Measurements from ENCODE around the gene IGF2BP2. TPM values are rescaled to one million over a fixed set of nuclear protein-coding genes. Genes with fewer than 3 reads are reported as not detected.
"Not testable (repeated sequence)": the region's sequence is repeated elsewhere in the genome, so short reads cannot be mapped to it uniquely, and the experiment has no call there.

IGF2BP2 gene
- total RNA-seq, 2 donors from 2014 or later: 0.99 to 8.8 TPM

DNA sequence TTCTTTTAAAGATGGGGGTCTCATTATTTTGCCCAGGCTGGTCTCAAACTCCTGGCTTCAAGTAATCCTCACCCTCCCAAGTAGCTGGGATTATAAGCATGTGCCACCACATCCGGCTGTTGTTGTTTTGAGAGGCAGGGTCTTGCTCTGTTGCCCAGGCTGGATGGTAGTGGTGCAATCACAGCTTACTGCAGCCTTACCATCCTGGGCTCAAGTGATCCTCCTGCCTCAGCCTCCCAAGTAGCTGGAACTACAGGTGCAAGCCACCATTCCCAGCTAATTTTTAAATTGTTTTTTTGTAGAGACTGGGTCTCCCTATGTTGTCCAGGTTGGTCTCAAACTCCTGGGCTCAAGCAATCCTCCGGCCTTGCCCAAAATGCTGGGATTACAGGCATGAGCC, 133.2 kb downstream of the IGF2BP2 start:
- ATAC-seq (no peak), DNase-seq (no peak)
- Mint-ChIP-seq H3K27ac (no peak overlapping the region), H3K4me3 (no peak overlapping the region), H3K27me3 (peaks cover 31% of the 10 kb centered on the region), H3K36me3 (ENCODE audit: low read depth) (no peaks in the 10 kb centered on the region), H3K4me1 (no peaks in the 10 kb centered on the region)
- no peaks in the 10 kb centered on the region for H3K9me3 ChIP-seq (ENCODE audit: control insufficient read depth, low read length, poor library complexity, severe bottlenecking)

GRCh38 chr3:185687271-185687878, 137.5 kb downstream of the IGF2BP2 start:
- no peaks in the 10 kb centered on the region for H3K36me3 Mint-ChIP-seq (ENCODE audit: low read depth)
- DNase-seq: no peak

GRCh38 chr3:185685231-185686035, 139.4 kb downstream of the IGF2BP2 start:
- DNase-seq: no peak
- H3K9me3 ChIP-seq (ENCODE audit: control insufficient read depth, low read length, poor library complexity, severe bottlenecking): no peaks in the 10 kb centered on the region
- peaks cover 32% of the 10 kb centered on the region for H3K27me3 Mint-ChIP-seq
- H3K27ac Mint-ChIP-seq: no peak overlapping the region
- ATAC-seq: no peak
- H3K4me3 Mint-ChIP-seq: no peak overlapping the region
- no peaks in the 10 kb centered on the region for H3K36me3 Mint-ChIP-seq (ENCODE audit: low read depth)
- no peaks in the 10 kb centered on the region for H3K4me1 Mint-ChIP-seq

More at GRCh38 chr3:185687271-185687878, 137.5 kb downstream of the IGF2BP2 start:
- no peaks in the 10 kb centered on the region for H3K4me1 Mint-ChIP-seq
- no peak overlapping the region for H3K27ac Mint-ChIP-seq
- H3K27me3 Mint-ChIP-seq: peaks cover 32% of the 10 kb centered on the region
- H3K9me3 ChIP-seq (ENCODE audit: control insufficient read depth, low read length, poor library complexity, severe bottlenecking): no peaks in the 10 kb centered on the region
- no peak for ATAC-seq
- H3K4me3 Mint-ChIP-seq: no peak overlapping the region

GRCh38 chr3:185680231-185680630, 144.6 kb downstream of the IGF2BP2 start:
- peaks cover 25% of the 10 kb centered on the region for H3K27me3 Mint-ChIP-seq
- H3K4me1 Mint-ChIP-seq: no peaks in the 10 kb centered on the region
- H3K36me3 Mint-ChIP-seq (ENCODE audit: low read depth): no peaks in the 10 kb centered on the region
- no peak for DNase-seq
- peaks cover 3% of the 10 kb centered on the region for H3K9me3 ChIP-seq (ENCODE audit: control insufficient read depth, low read length, poor library complexity, severe bottlenecking)
- H3K27ac Mint-ChIP-seq: no peak overlapping the region
- H3K4me3 Mint-ChIP-seq: no peak overlapping the region
- no peak for ATAC-seq

GRCh38 chr3:185678027-185678426, 146.8 kb downstream of the IGF2BP2 start:
- no peak overlapping the region for H3K4me3 Mint-ChIP-seq
- ATAC-seq (no peak), DNase-seq (no peak)
- H3K27ac Mint-ChIP-seq: no peak overlapping the region
- H3K4me1 Mint-ChIP-seq: no peaks in the 10 kb centered on the region
- H3K9me3 ChIP-seq (ENCODE audit: control insufficient read depth, low read length, poor library complexity, severe bottlenecking): peaks cover 3% of the 10 kb centered on the region
- no peaks in the 10 kb centered on the region for H3K36me3 Mint-ChIP-seq (ENCODE audit: low read depth)
- peaks cover 36% of the 10 kb centered on the region for H3K27me3 Mint-ChIP-seq

- DNase-seq (no peak), ATAC-seq (no peak)
- H3K4me1 Mint-ChIP-seq: no peaks in the 10 kb centered on the region
- peaks cover 36% of the 10 kb centered on the region for H3K27me3 Mint-ChIP-seq
- H3K36me3 Mint-ChIP-seq (ENCODE audit: low read depth): peaks cover 2% of the 10 kb centered on the region
- peaks cover 3% of the 10 kb centered on the region for H3K9me3 ChIP-seq (ENCODE audit: control insufficient read depth, low read length, poor library complexity, severe bottlenecking)
- H3K4me3 Mint-ChIP-seq: no peak overlapping the region
- no peak overlapping the region for H3K27ac Mint-ChIP-seq
Measured at GRCh38 chr3:185677146-185677829, 147.6 kb downstream of the IGF2BP2 start.

DNA sequence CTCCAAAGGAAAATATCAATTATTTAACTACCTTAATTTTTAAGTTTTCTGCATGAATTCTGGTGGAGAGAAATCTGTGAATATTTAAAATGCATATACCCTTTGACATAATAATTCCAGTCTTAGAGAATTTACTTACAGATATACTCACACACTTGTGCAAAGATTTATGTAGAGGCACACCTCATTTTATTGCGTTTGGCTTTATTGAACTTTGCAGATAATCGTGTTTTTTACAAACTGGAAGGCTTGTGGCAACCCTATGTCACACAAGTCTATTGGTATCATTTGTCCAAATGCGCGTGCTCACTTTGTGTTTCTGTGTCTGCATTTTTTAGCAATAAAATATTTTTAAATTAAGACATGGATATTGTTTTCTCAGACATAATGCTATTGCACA, 157.3 kb downstream of the IGF2BP2 start:
- H3K27ac Mint-ChIP-seq: no peak overlapping the region
- peaks cover 2% of the 10 kb centered on the region for H3K4me1 Mint-ChIP-seq
- peaks cover 3% of the 10 kb centered on the region for H3K36me3 Mint-ChIP-seq (ENCODE audit: low read depth)
- H3K9me3 ChIP-seq (ENCODE audit: control insufficient read depth, low read length, poor library complexity, severe bottlenecking): no peaks in the 10 kb centered on the region
- ATAC-seq (no peak), DNase-seq (no peak)
- H3K27me3 Mint-ChIP-seq: peaks cover 37% of the 10 kb centered on the region
- H3K4me3 Mint-ChIP-seq: no peak overlapping the region

DNA sequence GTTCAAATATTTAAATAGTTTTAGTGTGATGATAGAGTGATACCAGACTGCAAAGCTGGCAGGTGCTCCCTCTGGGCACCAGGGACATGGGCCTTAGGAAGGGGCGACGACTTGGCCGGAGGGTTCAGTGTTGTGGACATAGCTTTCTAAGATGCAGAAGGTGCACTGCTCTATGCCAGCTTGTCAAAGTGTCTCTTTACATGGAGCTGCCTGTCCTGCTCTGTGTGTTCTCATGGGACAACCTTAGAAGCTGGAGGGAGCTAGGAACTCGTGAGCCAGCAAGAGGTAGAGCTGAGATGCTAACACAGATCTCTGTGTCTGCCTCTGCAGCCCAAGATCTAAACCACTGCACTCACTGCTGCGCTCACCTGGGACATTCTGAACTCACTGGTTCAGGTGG, 160.9 kb downstream of the IGF2BP2 start:
- no peak overlapping the region for H3K27ac Mint-ChIP-seq
- peaks cover 8% of the 10 kb centered on the region for H3K36me3 Mint-ChIP-seq (ENCODE audit: low read depth)

DNA sequence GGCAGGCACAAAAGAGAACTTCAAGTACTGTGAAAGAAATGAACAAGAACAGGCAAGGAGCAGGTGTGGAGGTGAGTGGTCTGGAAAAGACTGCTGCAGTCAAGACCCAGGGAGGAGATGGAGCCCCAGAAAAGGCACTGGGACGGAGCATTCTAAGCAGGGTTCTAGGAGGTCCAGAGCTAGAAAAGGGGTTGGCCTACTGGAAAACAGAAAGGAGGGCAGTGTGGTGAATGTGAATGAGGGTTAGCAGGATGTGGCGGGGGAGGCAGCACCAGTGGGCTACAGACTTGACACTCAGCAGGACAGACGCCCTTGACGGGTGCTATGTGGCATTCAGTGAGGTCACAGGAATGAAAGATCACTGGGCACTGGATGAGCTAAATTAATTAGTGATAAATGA, 163.1 kb downstream of the IGF2BP2 start:
- ATAC-seq: no peak
- peaks cover 57% of the 10 kb centered on the region for H3K27me3 Mint-ChIP-seq
- H3K9me3 ChIP-seq (ENCODE audit: control insufficient read depth, low read length, poor library complexity, severe bottlenecking): no peaks in the 10 kb centered on the region
- H3K27ac Mint-ChIP-seq: no peak overlapping the region
- DNase-seq: no peak
- H3K4me3 Mint-ChIP-seq: no peak overlapping the region
- peaks cover 8% of the 10 kb centered on the region for H3K36me3 Mint-ChIP-seq (ENCODE audit: low read depth)
- peaks cover 4% of the 10 kb centered on the region for H3K4me1 Mint-ChIP-seq

More for the DNA sequence above, 160.9 kb downstream of the IGF2BP2 start:
- DNase-seq (no peak), ATAC-seq (no peak)
- H3K4me3 Mint-ChIP-seq: no peak overlapping the region
- no peaks in the 10 kb centered on the region for H3K9me3 ChIP-seq (ENCODE audit: control insufficient read depth, low read length, poor library complexity, severe bottlenecking)
- H3K4me1 Mint-ChIP-seq: peaks cover 4% of the 10 kb centered on the region
- H3K27me3 Mint-ChIP-seq: peaks cover 42% of the 10 kb centered on the region

DNA sequence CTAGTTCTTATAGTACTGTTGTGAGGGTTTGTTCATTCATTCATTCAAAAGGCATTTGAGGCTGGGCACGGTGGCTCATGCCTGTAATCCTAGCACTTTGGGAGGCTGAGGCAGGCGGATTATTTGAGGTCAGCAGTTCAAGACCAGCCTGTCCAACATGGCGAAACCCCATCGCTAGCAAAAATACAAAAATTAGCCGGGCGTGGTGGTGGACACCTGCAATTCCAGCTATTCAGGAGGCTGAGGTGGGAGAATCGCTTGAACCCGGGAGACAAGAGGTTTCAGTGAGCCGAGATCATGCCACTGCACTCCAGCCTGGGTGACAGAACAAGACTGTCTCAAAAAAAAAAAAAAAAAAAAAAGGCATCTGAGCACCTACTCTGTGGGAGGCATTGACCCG, 163.5 kb downstream of the IGF2BP2 start:
- not testable (repeated sequence) for H3K36me3 Mint-ChIP-seq (ENCODE audit: low read depth); H3K27ac Mint-ChIP-seq; H3K4me3 Mint-ChIP-seq

GRCh38 chr3:185659942-185660921, 164.6 kb downstream of the IGF2BP2 start:
- DNase-seq (peak; percentile 18 to 47 (median 27)), ATAC-seq (peak; percentile 91)
- H3K36me3 Mint-ChIP-seq (ENCODE audit: low read depth): peaks cover 8% of the 10 kb centered on the region
- H3K9me3 ChIP-seq (ENCODE audit: control insufficient read depth, low read length, poor library complexity, severe bottlenecking): no peaks in the 10 kb centered on the region
- H3K4me1 Mint-ChIP-seq: peaks cover 4% of the 10 kb centered on the region
- H3K27me3 Mint-ChIP-seq: peaks cover 67% of the 10 kb centered on the region
- H3K4me3 Mint-ChIP-seq: no peak overlapping the region
- no peak overlapping the region for H3K27ac Mint-ChIP-seq

More for the DNA sequence above, 163.5 kb downstream of the IGF2BP2 start:
- peaks cover 60% of the 10 kb centered on the region for H3K27me3 Mint-ChIP-seq
- not testable (repeated sequence) for DNase-seq; H3K4me1 Mint-ChIP-seq; H3K9me3 ChIP-seq (ENCODE audit: control insufficient read depth, low read length, poor library complexity, severe bottlenecking); ATAC-seq

- no peak overlapping the region for H3K4me3 Mint-ChIP-seq
- H3K9me3 ChIP-seq (ENCODE audit: control insufficient read depth, low read length, poor library complexity, severe bottlenecking): no peaks in the 10 kb centered on the region
- no peak for ATAC-seq
- peaks cover 56% of the 10 kb centered on the region for H3K27me3 Mint-ChIP-seq
- peaks cover 2% of the 10 kb centered on the region for H3K4me1 Mint-ChIP-seq
- peaks cover 4% of the 10 kb centered on the region for H3K36me3 Mint-ChIP-seq (ENCODE audit: low read depth)
- no peak overlapping the region for H3K27ac Mint-ChIP-seq
- DNase-seq: no peak
Measured at GRCh38 chr3:185658943-185659342, 165.9 kb downstream of the IGF2BP2 start.
